A673 (cell line): ENCODE measurements around the gene SENP5. TPM values are rescaled to one million over a fixed set of nuclear protein-coding genes. Genes with fewer than 3 reads are reported as not detected.

Experiments
- BruUV-seq: library from RNA; stranded (reverse); fragments of 400-500 nt; replicated peaks from 2 replicates; lab custom pipeline; 2021; lab: Mats Ljungman, UMichigan
- CTCF ChIA-PET: fragments of 300-600 bp; sonication (Branson Sonifier 250); formaldehyde crosslinking; loops from one replicate; lab custom pipeline; 2022; ENCODE audit warnings: antibody characterized with exemption; lab: Charles Lee
- POLR2A ChIA-PET: fragments of 300-600 bp; sonication (Branson Sonifier 250); formaldehyde crosslinking; loops from one replicate; lab custom pipeline; 2022; ENCODE audit warnings: antibody characterized with exemption; ENCODE audit not compliant: low non-redundant PET; lab: Charles Lee
- DNase-seq: peaks from one replicate; pipeline ENCODE4 v3.0.0-alpha.2; 2015; ENCODE audit warnings: low spot score
- H3K27ac ChIP-seq: fragments of 200-600 bp; sonication (generic); 2 replicates; pipeline ENCODE4 v1.5.1; 2016; ENCODE audit warnings: mixed run types, low read depth, mild to moderate bottlenecking, mixed read lengths, antibody characterized with exemption, low read length; ENCODE audit not compliant: poor library complexity, severe bottlenecking
- H3K27me3 ChIP-seq: fragments of 200-600 bp; sonication (generic); replicated peaks from 2 replicates; pipeline ENCODE4 v1.6.1; 2017; ENCODE audit warnings: mixed run types, low read depth, mild to moderate bottlenecking, mixed read lengths, antibody characterized with exemption, low read length; ENCODE audit not compliant: insufficient read depth, poor library complexity
- H3K36me3 ChIP-seq: fragments of 200-600 bp; sonication (generic); 2 replicates; pipeline ENCODE4 v1.6.1; 2016; ENCODE audit warnings: mixed run types, mild to moderate bottlenecking, mixed read lengths, antibody characterized with exemption, low read length; ENCODE audit not compliant: insufficient read depth, poor library complexity, severe bottlenecking
- H3K4me1 ChIP-seq: fragments of 200-600 bp; sonication (generic); 2 replicates; pipeline ENCODE4 v1.6.1; 2017; ENCODE audit warnings: mixed run types, mild to moderate bottlenecking, mixed read lengths, antibody characterized with exemption, low read length; ENCODE audit not compliant: insufficient read depth, poor library complexity, severe bottlenecking
- H3K4me3 ChIP-seq: fragments of 200-600 bp; sonication (generic); 2 replicates; pipeline ENCODE4 v1.5.1; 2016; ENCODE audit warnings: low read depth, mixed run types, mild to moderate bottlenecking, mixed read lengths, low read length; ENCODE audit not compliant: poor library complexity, severe bottlenecking
- H3K9me3 ChIP-seq: fragments of 200-600 bp; sonication (generic); 2 replicates; pipeline ENCODE4 v1.6.1; 2016; ENCODE audit warnings: mixed run types, low read depth, mild to moderate bottlenecking, mixed read lengths, antibody characterized with exemption, low read length; ENCODE audit not compliant: poor library complexity, severe bottlenecking
- EZH2 ChIP-seq: fragments of 200-600 bp; sonication (generic); IDR thresholded peaks from 2 replicates; pipeline ENCODE4 v1.6.1; 2017; ENCODE audit warnings: borderline replicate concordance, low read depth, mild to moderate bottlenecking, mixed read lengths, antibody characterized with exemption, low read length; ENCODE audit not compliant: poor library complexity, severe bottlenecking
- intact Hi-C: fragments of 100-400 bp; cut with micrococcal nuclease; formaldehyde crosslinking; loops from one replicate; pipeline ENCODE4 v1.10.0; 2022; ENCODE audit not compliant: unreplicated experiment
- total RNA-seq: library from RNA; stranded (reverse); gene quantifications from 2 replicates; pipeline ENCODE4 v1.2.3, GENCODE V29; 2021
- TF ChIP-seq, protein P1 (sequence below): fragments of 300-800, 200-600 bp; sonication (generic); conservative IDR thresholded peaks from 2 replicates; pipeline ENCODE4 v1.5.1; 2017; ENCODE audit warnings: low read depth, mild to moderate bottlenecking, antibody characterized with exemption, low read length, moderate library complexity, mixed read lengths

Gene SENP5
- total RNA-seq, 1 experiment from 2014 or later = 42.2 TPM

DNA sequence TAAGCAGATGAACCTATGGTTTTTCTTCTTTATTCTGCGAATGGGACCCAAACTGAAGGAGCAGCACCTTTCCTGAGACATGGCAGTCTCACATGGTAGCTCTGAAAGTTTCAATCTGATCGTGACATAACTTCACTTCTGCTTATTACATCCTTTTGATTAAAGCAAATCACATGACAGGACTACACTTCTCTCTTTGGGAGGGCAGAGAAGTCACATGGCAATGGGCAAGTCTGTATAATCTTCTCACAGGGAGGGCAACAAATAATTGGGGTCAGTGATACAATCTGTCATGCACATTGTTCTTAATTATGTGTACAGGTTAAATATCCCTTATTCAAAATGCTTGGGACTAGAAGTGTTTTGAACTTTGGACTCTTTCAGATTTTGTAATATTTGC is 53.0 kb downstream of the SENP5 start:
- no TSS peak for BruUV-seq
- Histone ChIP-seq H3K9me3 (no peaks in the 10 kb centered on the region), H3K4me3 (no peak overlapping the region), H3K4me1 (no peaks in the 10 kb centered on the region), H3K27me3 (no peaks in the 10 kb centered on the region), H3K36me3 (no peaks in the 10 kb centered on the region), H3K27ac (no peak overlapping the region)
- CTCF ChIA-PET = no interaction called here
- POLR2A ChIA-PET = no interaction called here
- intact Hi-C loops = no loop called here
- DNase-seq = no peak
- TF ChIP-seq EZH2 = no peak

DNA sequence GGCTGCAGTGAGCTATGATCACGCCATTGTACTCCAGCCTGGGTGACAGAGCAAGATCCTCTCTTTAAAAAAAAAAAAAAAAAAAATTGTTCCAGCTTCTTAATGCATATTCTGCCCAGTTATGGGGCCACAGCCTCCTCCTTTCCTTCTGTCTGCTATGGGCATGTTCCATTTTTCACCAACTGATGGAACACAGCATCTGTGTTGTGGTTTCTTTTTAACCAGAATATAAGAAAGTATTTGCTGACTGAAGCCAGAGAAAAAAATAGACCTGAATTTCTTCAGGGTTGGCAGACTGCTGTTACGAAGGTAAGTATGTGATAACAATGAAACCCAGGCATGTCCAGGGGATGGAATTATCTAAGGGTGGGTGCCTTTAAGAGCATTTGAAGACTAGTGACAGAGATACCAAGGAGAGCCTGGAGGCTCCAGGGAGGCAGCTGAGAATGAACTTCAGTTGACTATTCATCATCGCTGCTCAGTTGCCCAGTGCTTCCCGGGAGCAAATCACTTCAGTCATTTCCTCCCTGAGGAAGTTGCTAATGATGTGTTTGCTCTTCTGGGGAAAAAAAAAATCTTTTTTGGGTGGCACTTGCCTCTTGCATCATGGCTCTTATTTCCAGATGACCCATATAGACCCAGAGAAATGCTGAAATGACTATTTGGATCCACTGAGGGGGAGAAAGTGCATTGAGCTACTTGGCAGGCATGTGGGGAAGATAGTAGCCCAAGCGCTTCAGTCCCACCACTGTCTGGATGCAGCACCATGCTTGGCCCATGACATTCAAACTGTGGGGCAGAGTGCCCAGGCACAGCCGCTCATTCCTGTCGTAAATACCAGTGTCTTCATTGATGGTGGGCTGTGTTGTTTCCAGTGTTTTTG is 60.1 kb downstream of the SENP5 start:
- no peaks in the 10 kb centered on the region for H3K9me3 ChIP-seq
- H3K27ac ChIP-seq = no peak overlapping the region
- CTCF ChIA-PET = no interaction called here
- H3K4me3 ChIP-seq = no peak overlapping the region
- peaks cover 16% of the 10 kb centered on the region for H3K36me3 ChIP-seq
- H3K27me3 ChIP-seq = no peaks in the 10 kb centered on the region
- BruUV-seq = no TSS peak
- peak; percentile 23 for DNase-seq
- intact Hi-C loops = no loop called here
- no peaks in the 10 kb centered on the region for H3K4me1 ChIP-seq
- TF ChIP-seq, protein P1, sequence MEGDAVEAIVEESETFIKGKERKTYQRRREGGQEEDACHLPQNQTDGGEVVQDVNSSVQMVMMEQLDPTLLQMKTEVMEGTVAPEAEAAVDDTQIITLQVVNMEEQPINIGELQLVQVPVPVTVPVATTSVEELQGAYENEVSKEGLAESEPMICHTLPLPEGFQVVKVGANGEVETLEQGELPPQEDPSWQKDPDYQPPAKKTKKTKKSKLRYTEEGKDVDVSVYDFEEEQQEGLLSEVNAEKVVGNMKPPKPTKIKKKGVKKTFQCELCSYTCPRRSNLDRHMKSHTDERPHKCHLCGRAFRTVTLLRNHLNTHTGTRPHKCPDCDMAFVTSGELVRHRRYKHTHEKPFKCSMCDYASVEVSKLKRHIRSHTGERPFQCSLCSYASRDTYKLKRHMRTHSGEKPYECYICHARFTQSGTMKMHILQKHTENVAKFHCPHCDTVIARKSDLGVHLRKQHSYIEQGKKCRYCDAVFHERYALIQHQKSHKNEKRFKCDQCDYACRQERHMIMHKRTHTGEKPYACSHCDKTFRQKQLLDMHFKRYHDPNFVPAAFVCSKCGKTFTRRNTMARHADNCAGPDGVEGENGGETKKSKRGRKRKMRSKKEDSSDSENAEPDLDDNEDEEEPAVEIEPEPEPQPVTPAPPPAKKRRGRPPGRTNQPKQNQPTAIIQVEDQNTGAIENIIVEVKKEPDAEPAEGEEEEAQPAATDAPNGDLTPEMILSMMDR = no peak
- no peak for TF ChIP-seq EZH2
- POLR2A ChIA-PET = no interaction called here

DNA sequence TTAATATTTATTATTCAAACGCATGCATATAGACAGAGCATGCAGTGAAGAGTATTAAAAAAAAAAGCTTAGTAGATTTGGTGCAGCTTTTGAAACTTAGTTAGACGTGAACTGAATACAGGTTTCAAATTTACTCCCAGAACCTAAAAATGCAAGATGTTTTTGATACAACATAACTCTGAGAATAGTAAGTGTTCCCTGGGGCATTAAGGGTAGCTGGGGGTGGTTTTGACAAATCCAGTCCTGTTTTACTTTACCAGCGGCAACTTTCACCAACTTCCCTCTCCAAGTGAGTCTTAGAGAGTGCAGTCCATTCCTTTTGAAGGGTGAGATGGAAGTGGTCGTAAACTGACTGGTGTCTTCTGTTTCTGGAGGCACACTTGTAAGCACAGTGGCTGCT is 63.4 kb downstream of the SENP5 start:
- ChIA-PET CTCF (no interaction called here), POLR2A (no interaction called here)
- Histone ChIP-seq H3K4me1 (no peaks in the 10 kb centered on the region), H3K4me3 (no peak overlapping the region), H3K27ac (no peak overlapping the region), H3K9me3 (no peaks in the 10 kb centered on the region), H3K27me3 (no peaks in the 10 kb centered on the region), H3K36me3 (peaks cover 42% of the 10 kb centered on the region)
- no peak for DNase-seq
- BruUV-seq = no TSS peak
- intact Hi-C loops = no loop called here
- TF ChIP-seq, protein P1 = no peak
- no peak for TF ChIP-seq EZH2
